NCI-H1105 (cell line): ENCODE measurements around the gene PRXL2A.
A peak's percentile ranks its signal among the peaks of the same experiment; 100 is the strongest.
"Not testable (repeated sequence)": the region's sequence is repeated elsewhere in the genome, so short reads cannot be mapped to it uniquely, and the experiment has no call there.

Source experiments
- DNase-seq: peaks from one replicate; lab custom pipeline; 2025; lab: John Stamatoyannopoulos, UW

The PRXL2A gene

GRCh38 chr10:80408242-80409101 is at the start of gene PRXL2A:
Gene PRXL2A, plus strand, starts transcription at chr10:80408551. Its CDS starts 11,917 bp downstream, at chr10:80420468.
- peak; percentile 81 for DNase-seq

GRCh38 chr10:80358925-80359324 is 49.4 kb upstream of the PRXL2A start:
- not testable (repeated sequence) for DNase-seq

DNA sequence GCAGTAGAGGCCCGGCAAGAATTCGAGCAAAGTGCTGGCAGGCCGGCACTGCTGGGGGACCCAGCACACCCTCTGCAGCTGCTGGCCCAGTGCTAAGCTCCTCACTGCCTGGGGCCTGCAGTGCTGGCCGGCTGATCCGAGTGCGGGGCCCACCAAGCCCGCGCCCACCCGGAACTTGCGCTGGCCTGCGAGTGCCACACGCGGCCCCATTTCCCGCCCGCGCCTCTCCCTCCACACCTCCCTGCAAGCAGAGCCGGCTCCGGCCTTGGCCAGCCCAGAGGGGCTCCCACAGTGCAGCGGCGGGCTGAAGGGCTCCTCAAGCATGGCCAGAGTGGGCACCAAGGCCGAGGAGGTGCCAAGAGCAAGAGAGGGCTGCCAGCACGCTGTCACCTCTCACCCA is 48.7 kb upstream of the PRXL2A start:
- no peak for DNase-seq

DNA sequence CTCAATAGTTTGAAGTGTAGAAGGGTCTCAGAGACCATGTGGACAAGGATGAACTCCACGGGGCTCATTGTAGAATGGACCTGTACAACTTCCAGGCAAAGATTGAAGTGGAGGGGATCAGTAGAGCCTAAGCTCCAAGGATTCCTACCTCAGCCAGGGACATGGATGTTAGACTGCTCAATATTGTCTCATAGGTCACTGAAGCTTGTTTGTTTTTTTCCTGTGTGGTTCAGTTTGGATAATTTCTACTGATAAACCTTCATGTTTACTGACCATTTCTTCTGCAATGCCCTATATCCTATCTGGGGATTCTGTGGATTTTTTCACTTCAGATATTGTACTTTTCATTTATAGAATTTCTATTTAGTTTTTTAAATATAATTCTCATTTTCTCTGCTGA is 42.8 kb upstream of the PRXL2A start:
- no peak for DNase-seq

- no peak for DNase-seq
Measured at GRCh38 chr10:80371467-80371866, 36.9 kb upstream of the PRXL2A start.

GRCh38 chr10:80372675-80373074 is 35.7 kb upstream of the PRXL2A start:
- DNase-seq, result no peak

GRCh38 chr10:80373502-80373901 is 34.8 kb upstream of the PRXL2A start:
- no peak for DNase-seq

- DNase-seq, result no peak
Measured at GRCh38 chr10:80379701-80380100, 28.6 kb upstream of the PRXL2A start.

DNA sequence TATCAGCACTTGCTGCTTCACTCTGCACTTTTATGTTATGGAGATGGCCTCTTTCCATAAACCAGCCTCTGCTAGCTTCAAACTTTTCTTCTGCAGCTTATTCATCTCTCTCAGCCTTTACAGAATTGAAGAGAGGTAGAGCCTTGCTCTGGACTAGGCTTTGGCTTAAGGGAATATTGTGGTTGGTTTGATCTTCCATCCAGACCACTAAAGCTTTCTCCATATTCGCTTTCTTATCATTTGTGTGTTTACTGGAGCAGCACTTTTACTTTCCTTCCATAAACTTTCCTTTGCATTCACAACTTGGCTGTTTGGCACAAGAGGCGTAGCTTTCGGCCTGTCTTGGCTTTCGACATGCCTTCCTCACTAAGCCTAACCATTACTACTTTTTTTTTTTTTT is 28.2 kb upstream of the PRXL2A start:
- no peak for DNase-seq

DNA sequence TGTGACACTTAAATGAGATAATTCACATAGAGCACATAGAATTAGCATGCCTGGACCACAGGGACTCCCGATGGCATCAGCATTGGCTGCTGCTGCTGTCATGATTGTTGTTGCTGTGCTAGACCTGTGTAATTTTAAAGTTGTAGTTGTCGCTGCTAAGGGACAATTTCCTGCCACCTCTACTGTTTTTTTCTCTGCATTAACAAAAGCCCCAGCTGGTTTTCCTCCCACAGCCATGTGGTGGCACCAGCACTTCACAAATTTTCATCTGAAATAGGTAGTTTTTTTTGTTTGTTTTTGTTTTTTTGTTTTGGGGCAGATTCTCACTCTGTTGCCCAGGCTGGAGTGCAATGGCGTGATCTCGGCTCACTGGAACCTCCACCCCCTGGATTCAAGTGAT is 25.4 kb upstream of the PRXL2A start:
- no peak for DNase-seq

GRCh38 chr10:80390740-80391139 is 17.6 kb upstream of the PRXL2A start:
- no peak for DNase-seq

- no peak for DNase-seq
Measured at GRCh38 chr10:80392250-80392649, 16.1 kb upstream of the PRXL2A start.

DNA sequence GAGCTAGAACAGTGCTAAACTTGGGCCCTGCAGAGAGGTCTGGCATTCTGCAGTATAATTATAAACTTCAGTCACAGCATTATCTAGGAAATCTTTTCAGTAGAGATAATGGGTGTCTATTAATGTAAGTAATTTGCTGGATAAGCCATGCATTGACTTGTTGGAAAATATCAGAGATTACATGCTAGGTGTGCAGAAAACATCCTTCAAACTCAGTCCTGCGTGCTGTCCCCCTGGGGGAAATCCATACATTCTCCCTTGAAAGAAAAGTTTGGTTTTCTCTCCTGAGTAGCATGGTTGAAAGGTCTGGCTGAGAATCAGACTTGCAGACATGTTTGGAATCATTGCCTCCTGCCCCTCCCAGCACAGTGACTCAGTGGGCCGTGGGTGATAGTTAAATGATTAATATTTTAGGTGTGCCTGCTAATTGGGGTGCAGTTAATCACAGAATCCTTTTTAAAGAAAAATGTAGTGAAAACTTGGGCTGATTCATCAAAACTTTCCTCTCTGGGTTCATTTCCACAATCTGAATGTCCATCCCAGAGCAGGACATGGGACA is 13.9 kb upstream of the PRXL2A start:
- no peak for DNase-seq

DNA sequence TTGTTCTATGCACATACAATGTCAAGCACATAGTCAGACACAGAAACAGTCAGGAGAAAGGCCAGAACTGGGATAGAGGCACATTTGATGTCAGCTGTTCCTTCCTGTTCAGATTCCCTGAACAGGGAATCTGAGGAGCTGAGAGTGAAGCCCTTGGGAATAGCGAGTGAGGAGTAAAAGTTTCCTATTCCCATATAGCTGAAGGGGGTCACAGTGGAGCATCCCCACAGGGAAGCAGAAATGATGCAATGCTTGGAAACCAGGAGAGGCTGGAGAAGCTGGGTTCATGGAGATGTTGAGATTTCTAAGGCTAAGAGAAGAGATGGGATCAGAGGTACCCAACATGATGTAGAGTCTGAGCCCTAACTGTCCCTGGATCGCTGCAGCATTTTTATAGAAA is 11.3 kb upstream of the PRXL2A start:
- DNase-seq, result no peak

DNA sequence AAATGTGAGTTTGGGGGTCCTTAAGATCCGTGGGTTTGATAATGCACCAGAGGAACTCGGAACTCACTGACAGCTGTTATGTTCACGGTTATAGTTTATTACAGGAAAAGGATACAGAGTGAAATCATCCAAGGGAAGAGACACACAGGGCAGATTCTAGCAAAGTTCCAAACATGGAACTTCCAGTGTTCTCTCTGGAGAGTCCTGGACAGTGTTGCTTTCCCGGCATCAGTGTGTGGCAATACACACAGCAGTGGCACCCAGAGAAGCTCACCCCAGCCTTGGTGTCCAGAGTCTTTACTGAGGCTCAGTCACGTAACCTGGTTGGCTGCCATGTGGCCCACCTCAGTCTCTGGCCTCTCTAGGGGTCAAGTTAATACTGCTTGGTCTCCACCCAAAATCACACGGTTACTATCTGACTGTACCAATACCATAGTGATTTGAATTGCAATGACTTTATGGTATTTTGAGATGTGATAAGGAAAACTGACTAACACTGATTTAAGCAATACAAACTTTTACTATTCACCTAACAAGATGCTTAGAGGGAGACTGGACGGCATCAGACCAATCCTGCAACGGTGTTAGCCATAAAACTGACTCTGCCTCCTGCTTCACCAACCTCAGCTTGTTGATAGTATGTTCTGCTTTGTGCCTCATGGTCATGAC is 8.1 kb upstream of the PRXL2A start:
- no peak for DNase-seq

DNA sequence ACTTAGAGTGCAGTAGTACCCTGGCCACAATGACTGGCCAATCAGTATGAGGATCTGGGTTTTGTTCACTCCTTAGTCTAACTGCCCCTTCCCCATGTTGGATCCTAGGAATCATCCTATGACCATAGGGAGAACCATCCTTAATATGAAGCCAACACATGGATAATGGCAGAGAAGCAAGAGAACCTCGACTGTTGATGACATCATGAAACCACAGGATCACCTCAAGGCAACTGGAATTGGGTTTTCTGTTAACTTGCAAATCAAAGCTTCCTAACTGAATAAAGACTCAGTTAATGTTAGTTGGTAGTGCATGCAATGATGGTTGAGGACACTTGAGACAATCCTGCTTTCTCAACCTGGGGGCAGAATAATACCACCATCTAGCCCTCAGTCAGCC is 3.3 kb upstream of the PRXL2A start:
- DNase-seq, result no peak

DNA sequence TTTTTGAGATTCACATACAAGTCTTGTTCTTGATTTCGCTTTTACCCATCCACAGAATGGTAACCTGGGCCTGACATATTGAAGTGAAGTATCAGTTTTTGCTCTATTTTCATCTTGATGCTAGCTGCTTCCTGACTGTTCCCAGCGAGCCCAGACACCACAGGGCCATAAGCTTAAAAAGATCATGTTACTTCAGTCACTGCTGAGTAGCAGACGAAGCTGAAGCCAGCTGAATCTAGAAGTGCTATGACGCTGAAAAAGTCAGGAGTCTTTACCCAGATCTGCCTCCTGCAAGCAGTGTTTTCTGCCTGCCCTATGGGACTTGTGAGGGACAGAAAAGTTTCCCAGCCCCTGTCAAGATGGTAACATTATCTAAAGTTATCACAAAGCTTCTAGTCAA is 2.7 kb upstream of the PRXL2A start:
- DNase-seq, result no peak

DNA sequence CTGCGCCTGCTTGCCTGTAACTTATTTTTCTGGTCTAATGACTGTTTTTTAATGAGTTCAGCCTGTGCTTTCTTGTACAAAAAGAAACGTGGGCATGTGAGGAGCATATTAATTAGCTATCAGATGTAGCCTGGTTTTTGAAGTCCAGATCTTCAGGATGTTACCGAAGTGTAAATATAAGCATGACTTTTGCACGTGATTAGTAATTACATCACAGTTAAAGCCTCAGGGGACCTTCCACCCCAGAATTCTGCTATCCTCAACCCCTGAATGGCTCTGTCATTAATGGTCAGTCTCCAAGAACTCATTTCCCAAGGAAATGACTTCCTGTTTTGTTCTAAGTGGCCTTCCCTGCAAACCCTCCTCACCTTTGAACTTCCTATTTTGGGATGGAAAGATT is 2.1 kb upstream of the PRXL2A start:
- DNase-seq, result no peak

DNA sequence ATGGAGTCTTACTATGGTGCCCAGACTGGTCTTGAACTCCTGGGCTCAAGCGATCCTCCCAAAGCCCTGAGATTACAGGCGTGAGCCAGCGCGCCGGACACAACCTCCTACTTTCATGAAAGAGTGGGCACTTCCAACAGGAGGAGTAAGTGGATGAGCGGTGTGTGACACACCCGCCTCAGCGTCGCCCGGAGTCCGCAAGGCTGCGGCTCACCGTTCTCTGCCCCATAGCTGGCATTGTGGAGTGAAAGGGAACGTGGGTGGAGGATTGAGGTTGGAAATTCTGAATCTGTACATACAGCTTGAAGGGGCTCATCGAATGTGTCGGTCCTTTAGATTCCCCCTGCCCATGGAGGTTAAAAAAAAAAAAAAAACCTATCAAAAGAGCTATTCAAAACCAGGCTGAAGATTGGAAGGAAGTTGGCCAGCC is 524 bp upstream of the PRXL2A start:
- no peak for DNase-seq

DNA sequence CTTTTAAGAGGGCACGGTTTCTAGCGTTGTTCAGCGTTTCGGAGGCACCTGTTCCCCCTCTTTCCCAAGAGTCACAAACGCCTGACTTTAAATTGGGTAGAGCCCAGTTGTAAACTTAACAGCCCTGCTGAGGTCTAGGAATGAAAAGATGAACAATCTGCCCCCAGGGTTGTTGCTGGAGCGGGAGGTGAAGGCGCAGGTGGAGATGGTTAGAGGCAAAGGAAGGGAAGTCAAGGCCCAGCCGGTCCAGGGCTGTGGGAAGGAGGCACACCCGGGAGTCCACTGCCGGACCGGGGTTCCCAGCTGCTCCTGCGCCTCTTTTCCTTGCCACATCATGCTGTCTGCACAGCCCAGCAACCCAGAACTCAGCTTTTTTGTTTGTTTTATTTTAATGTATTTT is 770 bp downstream of the PRXL2A start:
- DNase-seq, result no peak

- DNase-seq, result no peak
Measured at GRCh38 chr10:80410122-80410521, 1.8 kb downstream of the PRXL2A start.

GRCh38 chr10:80410578-80411145 is 2.3 kb downstream of the PRXL2A start:
- DNase-seq, result no peak

- DNase-seq, result no peak
Measured at GRCh38 chr10:80411267-80411668, 2.9 kb downstream of the PRXL2A start.
